HG03103 (cell line): Measurements from ENCODE around the gene ADH1B.
"Not testable (repeated sequence)": the region's sequence is repeated elsewhere in the genome, so short reads cannot be mapped to it uniquely, and the experiment has no call there.

Experiments used
- ATAC-seq: cut with Tn5 transposase; IDR thresholded peaks from one replicate; pipeline ENCODE4 v1.9.1; 2021; ENCODE audit warnings: low read depth; ENCODE audit not compliant: unreplicated experiment

The ADH1B gene

DNA sequence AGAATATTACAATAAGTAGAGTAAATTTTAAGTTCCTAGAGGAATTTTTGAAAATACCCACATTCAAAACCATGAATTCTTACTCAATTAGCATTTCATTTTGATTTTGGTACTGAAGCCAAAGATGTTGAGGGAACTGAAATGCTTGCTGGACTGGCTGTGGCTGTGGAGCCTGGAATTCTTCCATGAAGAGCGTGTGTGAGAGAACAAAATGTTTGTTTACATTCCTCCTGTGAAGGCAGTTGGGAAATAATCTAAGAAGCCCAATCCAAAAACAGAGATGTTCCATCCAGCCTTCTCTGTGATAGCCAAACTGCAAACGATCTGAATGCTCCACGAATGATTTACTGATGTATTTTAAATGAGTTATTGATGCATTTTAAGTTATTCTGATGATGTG lies 3.8 kb upstream of the ADH1B start:
- no peak for ATAC-seq

DNA sequence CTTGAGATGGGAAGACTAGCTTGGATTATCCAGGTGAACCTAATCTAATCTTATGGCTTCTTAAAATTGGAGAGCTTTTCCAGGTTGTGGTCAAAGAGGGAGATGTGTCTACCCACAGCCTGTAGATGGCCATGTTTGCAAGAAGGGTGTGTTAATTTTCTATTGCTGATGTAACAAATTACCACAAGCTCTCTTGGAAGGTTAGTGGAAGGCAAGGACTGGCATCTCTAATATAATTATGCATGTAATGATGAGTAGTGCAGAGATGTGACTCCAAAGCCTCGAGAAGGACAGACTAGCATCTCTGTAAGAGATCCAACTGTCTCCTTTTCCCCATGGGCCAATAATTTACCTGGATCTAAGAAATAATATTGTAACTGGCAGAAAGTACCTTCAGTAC lies 3.2 kb upstream of the ADH1B start:
- ATAC-seq = no peak

DNA sequence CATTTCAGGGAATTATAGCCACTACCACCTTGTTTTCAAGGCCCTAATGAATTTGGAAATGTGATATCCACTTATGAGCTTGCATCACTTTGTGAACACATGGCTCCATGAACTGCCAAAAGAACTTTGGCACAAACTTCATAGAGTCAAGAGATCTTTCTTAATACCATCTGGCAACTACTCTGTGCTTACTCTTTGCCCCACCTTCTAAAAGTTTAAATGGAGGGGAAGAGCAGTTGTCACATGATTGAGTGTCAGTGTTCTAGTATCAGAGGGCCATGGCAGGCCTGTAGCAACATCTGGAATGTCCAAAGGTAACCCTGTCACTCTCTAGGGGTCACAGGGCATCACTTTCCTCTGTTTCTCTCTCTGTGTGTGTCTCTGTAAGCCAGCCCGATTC lies 2.6 kb upstream of the ADH1B start:
- ATAC-seq = no peak

DNA sequence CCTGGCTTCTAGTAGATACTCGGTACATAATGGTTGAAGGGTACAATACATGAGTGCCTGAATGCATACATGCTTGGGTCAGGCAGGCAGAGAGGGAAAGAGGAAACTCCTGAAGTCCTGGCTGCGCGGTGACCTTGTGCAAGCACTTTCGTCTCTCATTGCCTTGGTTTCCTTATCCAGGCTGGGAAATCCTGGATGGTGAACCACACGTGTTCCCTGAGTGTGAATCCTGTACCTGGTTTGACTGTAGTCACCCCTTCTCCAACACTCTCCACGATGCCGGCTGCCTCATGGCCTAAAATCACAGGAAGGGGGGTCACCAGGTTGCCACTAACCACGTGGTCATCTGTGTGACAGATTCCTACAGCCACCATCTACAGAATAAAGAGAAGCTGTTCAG lies 3.4 kb downstream of the ADH1B start:
- ATAC-seq = not testable (repeated sequence)

DNA sequence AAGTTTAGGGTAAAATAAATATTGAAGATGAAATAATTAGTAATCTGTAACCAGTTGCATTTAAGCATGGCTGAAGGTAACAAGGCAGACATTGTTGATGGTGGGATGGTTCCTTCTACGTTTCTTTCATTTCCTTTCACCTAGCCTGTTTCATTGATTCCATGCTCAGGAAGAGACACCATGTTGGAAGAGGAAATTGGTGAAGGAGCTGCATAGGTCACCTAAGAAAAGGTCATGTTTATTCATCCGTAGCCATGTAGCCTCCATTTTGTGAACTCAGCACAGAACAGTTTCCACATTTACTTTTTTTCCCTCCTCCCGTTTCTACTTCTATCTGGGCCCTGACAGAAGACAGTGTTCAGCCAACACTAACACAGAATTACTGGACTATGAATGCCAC lies 3.8 kb downstream of the ADH1B start:
- no peak for ATAC-seq

DNA sequence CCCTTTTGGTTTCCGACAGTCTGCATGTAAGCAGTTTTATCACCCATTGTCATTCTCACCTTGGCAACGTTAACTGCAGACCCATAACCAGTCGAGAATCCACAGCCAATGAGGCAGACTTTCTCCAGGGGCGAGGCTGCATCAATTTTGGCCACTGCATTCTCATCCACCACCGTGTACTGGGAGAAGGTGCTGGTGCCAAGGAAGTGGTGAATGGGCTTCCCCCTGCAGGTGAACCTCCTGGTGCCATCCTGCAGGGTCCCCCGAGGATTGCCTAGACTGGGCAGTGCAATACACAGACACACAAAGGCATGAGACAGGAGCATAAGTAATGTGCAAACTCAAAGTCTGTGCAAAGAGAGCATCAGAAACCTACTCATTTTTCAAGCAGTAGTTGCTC lies 5.4 kb downstream of the ADH1B start:
- no peak for ATAC-seq

DNA sequence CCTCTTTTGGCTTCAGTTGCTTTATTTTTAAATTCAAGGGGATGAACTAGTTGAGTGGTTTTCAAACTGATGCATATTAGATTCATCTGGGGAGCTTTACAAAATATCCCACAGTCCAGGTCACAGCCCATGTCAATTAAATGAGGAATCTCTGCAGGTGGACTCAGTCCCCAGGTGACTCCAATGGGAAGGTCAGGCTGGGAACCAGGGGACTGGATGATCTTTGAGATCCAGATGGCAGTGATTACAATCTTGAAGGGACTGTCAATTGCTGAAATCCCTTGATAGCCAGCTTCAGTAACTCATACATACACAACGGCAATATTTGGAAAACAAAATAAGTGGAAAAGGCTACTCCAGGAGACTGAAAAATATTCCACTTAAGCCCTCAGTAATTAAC lies 7.0 kb downstream of the ADH1B start:
- no peak for ATAC-seq

DNA sequence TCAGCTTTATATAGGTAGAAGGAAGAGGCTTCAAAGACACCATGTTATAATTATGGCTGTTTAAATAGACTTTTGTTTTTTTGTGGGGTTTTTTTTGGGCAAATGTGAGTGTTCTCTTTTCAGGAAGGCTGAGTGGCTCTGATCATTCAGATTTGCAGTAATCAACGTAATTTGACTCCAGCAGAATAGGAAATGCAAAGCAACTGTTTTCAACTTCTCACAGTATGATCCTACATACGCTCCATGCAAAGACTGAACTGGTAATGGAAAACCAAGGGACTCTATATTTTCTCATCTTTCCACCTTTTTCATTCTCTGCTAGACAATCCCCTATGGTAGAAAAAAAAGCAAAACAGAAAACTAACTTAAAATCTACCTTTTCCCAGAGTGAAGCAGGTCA lies 10.8 kb downstream of the ADH1B start:
- no peak for ATAC-seq

DNA sequence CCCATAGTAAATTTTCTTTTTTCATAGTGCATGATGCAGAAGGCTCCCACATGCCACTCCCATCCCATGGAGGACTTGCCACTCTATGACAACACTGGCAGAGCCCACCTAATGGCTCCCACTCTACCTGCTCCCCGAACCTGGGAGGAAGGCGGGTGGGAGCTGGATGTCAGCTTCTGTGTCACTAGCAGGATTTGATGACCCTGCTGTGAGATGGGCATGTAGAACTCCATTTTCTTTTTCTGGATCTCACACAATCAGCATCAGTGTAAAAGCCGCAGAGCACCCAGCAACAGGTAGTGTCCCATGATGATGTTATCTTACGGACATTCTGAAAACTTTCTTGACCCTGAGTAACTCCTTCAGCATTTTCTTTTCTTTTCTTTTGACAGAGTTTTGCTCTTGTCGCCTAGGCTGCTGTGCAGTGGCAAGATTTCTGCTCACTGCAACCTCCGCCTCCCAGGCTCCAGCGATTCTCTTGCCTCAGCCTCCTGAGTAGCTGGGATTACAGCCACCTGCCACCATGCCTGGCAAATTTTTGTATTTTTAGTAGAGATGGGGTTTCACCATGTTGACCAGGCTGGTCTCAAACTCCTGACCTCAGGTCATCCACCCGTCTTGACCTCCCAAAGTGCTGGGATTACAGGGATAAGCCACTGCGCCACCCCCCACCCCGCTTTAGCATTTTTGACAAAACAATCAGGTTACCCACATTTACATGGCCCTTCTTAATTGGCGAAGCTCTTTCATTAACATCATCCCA lies 15.4 kb downstream of the ADH1B start:
- no peak for ATAC-seq

DNA sequence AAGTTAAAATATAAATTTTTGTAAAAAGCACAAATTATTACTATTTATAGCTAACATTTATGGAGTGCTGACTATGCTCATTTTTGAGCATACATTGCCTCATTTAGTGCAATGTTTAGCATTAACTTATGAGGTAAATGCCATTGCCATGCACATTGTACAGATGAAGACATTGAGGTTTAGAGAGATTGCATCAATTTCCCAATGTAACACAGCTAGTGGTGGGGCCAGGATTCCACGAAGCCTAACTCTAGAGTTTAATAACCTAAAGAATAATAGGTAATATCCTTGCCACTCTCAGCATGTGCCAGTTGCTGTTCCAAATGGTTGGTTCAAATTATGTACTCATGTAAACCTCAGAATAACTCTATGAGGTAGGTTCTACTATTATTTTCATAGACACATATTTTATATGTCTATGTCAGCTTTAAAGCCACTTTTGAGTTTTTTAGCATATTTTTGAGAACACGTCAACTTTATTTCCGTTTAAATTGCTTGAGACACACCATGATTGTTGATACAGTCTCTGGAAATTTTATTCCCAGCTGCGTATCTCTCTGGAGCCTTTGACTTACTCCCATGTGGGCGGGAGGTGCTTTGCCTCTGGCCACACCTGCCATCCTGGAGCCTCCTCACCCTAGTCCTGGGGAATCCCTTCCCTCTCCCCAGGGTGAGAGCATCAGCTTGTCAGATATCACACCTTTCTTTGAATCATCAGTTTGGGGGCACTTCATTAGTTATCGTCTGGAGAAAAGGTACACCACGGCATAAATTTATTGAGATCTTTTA lies 19.6 kb downstream of the ADH1B start:
- no peak for ATAC-seq

DNA sequence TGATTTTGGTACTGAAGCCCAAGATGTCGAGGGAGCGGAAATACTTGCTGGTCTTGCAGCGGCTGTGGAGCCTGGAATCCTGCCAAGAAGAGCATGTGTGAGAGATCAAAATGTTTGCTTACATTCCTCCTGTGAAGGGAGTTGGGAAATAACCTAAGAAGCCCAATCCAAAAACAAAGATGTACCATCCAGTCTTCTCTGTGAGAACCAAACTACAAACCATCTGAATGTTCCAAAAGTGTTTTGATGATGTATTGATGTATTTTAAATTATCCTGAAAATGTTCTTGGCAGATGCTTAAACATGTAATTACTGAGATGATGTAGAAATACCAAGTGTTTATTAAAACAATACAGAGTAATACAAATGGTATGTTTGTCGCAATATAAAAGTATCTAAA lies 20.3 kb downstream of the ADH1B start:
- ATAC-seq = no peak

DNA sequence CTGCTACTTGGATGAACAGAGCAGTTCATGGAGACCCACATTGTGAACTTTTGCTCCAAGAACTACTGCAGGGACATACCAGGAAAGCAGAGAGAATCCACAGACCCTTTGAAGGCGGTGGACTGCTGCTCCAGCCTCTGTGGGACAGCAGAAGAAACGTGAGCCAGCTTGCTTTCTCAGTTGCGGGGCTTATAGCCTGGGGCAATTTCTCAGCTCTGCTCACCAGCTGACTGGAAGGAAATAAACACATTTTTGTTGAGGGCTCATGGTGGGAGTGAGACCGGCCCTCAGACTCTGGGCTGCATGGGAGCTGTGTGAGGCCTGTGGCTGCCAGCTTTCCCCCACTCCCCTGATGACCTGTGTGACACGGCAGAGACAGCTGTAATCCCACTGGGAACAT lies 27.8 kb downstream of the ADH1B start:
- ATAC-seq = no peak

DNA sequence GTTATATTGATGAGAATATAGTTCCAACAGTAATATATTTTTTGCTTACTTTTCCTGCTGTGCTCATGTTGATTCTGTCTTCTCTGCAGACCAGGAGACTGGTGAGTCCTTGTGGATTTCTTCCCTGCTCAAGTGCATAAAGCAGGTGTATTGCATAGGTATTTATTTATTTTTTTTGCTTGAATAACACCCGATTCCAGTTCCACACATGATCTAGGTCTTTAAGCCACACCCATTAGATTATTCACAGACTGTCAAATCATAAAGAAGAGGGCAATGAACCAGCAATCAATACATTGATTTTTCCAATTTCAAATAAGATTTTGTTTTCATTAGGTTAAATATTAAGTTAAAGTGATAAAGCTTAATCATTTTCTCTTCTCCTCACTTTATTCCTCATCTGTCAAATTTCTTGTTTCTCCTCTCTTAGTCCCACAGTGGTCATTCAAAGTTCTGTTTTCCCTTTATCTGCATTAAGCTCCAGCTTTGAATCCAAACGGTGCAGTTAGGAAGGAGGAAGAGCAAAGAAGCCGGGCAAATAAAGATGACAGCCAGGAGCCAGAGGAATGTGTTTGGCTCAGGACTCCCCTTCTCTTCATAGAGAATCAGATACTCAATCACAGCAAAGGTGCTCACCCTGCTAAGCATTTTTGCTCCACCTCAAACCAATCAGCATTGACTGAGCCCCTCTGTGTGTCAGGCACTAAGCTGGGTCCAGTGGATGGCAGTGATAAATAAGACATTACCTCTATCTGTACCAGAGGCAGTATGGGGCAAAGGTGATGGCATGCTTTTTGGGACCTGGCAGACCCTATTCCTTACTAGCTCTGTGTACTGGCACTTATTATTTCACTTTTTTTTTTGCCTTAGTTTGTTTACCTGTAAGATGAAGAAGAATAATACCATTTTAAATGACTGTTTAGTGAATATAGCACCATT lies 30.1 kb downstream of the ADH1B start, which contains the start of gene ADH1A:
TSS of gene ADH1A (minus strand) at position 138 of the 939 bp plus-strand sequence. CDS start at position 67, 71 bp downstream.
- no peak for ATAC-seq

DNA sequence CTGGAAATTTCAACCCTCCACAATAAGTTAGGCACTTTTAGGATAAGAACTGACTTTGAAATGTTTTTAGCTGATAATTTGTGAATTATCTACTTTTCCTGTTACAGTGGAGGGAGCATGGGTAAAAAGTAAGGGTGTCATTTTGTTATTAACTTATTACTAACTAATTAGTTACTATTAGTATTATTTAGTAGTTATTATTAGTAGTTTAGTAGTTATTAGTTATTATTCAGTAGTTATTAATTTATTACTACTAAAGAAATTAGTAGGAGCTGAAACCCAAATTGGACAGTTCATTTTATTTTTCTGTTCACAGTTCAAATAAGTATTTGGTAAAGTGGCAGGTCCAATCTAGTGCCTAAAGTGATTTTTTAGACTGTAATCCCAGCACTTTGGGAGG lies 35.8 kb downstream of the ADH1B start:
- no peak for ATAC-seq

DNA sequence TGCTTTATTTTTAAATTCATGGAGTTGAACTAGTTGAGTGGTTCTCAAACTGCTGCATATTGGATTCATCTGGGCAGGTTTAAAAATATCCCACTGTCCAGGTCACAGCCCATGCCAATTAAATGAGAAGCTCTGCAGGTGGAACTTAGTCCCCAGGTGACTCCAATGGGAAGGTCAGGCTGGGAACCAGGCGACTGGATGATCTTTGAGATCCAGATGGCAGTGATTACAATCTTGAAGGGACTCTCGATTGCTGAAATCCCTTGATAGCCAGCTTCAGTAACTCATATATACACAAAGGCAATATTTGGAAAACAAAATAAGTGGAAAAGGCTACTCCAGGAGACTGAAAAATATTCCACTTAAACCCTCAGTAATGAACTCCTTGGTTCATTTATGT lies 38.5 kb downstream of the ADH1B start:
- no peak for ATAC-seq

DNA sequence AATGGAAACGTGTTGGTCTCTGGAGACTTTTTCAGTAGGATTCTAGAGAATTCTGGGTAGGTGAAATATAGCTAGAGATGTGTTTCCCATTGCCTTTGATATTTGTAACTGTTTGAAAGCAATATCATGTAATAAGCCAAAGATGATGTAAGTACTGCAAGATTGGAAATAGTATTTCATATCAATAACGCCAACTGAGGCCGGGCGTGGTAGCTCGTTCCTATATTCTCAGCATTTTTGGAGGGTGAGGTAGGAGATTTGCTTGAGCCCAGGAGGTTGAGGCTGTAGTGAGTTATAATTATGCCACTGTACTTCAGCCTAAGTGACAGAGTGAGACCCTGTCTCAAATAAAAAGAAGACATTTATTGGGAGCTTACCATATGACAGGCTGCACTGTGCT lies 39.9 kb downstream of the ADH1B start:
- no peak for ATAC-seq

DNA sequence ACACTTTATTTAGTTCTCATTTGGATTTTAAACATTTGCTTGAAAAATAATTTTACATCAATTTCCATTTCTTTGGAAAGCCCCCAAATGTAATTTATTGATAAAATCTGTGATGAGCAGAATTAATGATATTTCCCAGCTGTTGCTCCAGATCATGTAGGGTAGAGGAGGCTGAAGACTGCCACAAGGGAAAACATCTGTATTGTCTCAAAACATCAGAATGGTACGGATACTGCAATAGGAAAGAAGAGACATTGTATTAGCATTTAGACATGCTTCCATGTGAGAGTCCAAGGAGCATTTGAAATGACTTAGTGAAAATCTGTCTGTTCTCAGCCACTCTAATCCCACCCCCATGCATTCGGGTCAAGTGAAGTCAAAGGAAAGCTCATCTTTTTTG lies 44.8 kb downstream of the ADH1B start:
- ATAC-seq = no peak

DNA sequence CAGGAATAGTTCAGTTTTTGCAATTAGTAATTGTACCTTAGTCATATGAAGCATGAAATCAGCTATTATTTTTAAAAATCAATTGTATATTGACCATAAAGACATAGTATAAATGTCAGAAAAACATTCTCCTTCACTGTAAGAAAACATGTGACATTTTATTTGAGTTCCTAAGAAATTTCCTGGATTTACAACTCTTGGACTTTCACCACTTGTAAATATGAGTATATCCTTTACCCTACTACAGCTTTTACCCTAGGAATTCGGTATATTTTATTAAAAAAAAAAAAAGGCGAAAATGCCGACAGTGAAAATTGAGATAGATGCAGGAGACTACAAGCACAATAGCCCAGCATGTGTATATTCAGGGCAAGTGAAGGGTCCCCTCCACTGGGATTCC lies 45.3 kb downstream of the ADH1B start:
- ATAC-seq = no peak

DNA sequence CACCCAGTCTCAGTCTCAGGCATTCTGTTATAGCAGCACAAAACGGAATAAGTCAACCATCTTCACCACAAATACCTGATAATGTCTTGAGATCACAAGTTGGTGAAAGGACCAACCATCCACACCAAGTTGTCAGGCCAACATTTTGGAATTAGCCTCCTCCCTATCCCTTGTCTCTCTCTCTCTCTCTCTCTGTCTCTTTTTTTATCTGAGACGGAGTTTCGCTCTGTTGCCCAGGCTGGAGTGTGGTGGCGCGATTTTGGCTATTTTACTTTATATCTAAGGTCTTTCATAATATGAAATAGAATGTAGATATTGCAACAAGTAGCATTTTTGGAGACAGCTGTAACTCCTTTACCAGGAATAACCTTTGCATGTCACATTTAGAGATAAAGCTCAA lies 46.2 kb downstream of the ADH1B start:
- ATAC-seq = no peak

DNA sequence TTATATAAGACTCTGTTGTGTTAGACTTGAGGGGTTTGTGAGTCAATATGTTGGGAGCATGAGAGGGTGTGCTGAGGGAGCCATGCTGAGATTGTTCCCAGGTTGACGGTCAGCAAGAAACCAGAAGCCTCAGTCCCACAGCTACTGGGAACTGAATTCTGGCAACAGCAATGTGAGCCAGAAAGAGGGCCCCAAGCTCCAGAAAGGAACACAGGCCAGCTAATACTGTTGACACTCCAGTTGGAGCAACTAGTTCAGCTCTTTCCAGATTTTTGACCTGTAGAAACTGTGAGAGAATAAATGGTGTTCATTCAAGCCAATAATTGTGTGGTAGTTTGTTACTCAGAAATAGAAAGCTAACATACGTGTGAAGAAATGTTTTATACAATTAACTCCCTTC lies 47.5 kb downstream of the ADH1B start:
- ATAC-seq = no peak

DNA sequence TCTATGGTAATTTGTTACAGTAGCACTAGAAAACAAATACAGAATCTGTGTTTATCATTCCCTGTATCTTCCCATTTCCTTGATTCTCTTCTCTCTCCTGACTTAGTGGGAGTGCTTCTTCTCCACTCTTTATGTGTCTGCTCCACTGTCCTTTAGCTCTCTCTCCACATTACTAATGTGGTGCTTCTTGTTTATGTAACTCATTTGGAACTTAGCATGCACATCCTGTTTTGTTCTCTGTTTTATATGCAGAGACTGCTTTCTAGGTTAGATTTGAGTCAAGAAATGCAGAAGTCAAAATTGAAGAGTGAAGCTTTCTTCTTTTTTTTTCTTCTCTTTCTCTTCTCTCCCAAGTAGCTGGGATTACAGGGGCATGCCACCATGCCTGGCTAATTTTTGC lies 56.3 kb downstream of the ADH1B start:
- no peak for ATAC-seq
